GM18505 (cell line): ENCODE data around the gene CFAP251.

ENCODE experiments used
- ATAC-seq: cut with Tn5 transposase; IDR thresholded peaks from one replicate; pipeline ENCODE4 v1.9.1; 2021; ENCODE audit not compliant: unreplicated experiment
- POLR2A ChIP-seq: IDR thresholded peaks from 4 replicates; pipeline ENCODE4 v1.6.1; 2011; ENCODE audit warnings: borderline replicate concordance; ENCODE audit not compliant: insufficient read depth, insufficient read length; ENCODE audit errors: extremely low read depth

CFAP251 gene

DNA sequence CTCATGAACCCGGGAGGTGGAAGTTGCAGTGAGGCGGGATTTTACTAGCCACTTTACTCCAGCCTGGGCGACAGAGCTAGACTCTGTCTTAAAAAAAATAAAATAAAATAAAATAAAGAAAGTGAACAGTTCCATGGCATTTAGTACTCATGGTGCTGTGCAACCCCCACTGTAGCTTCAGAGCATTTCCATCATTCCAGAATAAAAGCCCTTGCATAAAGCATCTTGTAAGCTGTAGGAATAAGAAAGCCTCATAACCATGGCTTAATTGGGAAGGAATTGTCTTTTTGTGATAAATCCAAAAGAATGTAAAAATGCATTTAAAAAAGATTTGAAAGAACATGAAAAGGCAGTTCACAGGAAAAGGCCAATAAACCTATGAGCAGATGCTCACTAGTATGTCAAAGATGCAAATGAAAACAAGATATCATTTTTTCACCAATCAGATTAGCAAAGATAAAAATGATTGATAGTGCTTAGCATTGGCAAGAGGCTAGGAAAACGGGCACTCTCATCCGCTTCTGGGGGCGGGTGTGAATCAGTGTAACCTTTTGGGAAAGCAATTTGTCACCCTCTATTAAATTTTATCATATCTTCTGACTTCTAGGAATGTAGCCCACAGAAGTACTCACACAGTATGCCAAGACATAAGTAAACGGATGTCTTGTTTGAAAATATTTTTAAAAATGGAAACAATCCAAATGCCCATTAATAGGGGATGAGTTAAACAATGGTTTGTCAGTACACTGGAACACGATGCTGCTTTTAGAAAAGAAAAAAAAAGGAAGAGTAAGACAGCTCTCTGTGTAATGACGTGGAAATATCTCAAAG, 46.6 kb downstream of the CFAP251 start:
- no peak for ATAC-seq
- TF ChIP-seq POLR2A: no peak

DNA sequence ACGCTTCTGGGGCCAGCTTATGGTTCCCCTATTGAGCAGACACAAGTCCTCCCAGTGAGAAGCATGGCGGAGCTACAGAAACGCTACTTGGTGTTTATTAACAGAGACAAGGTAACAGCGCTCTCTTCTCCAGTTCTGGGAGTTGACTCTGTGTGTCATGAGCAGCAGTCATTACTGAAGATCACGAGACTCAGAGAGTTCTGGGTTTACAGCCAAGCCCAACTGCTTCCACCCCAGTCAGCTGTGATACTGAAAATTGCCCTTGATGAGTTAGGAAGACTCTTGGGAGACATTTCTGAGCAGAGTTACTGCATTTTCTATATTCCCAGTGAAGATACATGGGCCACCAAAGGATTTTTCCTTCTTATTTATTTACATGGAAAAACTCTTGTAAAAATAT, 48.6 kb downstream of the CFAP251 start:
- TF ChIP-seq POLR2A: no peak
- no peak for ATAC-seq

DNA sequence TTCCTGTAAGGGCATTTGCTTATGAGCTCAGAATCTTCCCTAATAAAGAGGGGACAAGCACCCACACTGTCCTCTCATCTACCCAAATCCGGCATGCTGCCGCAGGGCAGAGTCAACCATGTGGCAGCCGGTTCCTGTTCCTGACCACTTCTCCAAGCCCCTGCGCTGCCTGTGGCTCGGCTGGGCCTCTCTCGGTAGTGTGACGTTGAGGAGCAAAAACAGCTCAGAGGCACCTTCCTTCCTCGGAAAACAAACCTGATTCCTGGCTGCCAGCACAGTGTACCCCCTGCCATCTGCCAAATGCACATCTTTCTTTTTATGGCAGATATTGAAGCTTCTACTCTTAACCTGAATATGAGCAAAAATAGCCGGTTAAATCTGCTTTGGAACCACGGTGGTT, 50.5 kb downstream of the CFAP251 start:
- no peak for TF ChIP-seq POLR2A
- ATAC-seq: no peak

DNA sequence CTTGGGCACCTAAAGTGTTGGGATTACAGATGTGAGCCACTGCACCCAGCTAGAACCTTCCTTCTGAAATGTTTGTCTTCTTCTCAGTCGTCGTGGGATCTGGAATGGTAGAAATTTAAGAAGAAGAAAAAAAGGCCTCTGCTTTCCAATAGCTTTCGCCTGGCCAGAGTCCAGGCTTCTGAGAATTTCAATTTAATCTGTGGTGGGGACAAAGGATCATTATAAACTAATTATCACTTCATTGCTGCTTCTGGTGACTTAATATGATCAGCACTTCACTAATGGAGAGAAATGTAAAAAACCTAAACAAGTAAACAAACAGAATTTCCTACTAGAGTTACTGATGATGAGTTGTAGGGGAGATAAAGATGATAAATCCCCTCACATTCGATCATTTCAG, 51.3 kb downstream of the CFAP251 start:
- no peak for TF ChIP-seq POLR2A
- ATAC-seq: no peak

DNA sequence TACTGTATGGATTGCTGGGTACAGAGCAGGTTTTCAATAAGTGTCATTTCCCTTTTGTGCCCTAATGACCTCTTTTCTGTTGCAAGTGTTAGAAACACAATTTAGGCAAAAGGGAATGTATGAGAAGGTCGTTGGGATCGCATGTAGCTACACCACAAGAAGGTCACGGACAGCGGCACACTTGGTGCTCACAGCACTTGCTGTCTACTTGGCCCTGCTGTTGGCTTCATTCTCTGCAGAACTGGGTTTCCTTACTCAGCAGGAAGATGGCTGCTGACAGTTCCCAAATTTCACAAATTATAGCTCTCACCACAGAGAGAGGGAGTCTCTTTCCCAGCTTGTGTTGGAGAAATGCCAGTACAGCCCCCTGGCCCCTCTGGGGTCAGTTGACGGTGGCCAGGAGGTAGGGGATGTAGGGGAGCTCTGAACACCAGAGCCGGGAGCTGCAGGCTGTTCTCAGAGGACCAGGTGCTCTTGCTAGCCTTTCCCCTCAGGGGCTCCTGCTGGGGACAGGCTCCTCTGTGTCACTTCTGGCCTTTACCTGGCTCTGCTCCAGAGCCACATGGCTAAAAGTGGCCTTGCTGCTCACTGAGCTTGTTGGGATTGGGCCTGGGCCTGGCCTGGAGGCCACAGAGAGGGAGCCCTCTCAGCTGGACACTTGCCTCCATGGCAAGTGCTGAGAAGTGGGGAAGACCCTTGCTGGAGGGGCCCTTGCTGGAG, 52.3 kb downstream of the CFAP251 start:
- no peak for TF ChIP-seq POLR2A
- ATAC-seq: no peak

DNA sequence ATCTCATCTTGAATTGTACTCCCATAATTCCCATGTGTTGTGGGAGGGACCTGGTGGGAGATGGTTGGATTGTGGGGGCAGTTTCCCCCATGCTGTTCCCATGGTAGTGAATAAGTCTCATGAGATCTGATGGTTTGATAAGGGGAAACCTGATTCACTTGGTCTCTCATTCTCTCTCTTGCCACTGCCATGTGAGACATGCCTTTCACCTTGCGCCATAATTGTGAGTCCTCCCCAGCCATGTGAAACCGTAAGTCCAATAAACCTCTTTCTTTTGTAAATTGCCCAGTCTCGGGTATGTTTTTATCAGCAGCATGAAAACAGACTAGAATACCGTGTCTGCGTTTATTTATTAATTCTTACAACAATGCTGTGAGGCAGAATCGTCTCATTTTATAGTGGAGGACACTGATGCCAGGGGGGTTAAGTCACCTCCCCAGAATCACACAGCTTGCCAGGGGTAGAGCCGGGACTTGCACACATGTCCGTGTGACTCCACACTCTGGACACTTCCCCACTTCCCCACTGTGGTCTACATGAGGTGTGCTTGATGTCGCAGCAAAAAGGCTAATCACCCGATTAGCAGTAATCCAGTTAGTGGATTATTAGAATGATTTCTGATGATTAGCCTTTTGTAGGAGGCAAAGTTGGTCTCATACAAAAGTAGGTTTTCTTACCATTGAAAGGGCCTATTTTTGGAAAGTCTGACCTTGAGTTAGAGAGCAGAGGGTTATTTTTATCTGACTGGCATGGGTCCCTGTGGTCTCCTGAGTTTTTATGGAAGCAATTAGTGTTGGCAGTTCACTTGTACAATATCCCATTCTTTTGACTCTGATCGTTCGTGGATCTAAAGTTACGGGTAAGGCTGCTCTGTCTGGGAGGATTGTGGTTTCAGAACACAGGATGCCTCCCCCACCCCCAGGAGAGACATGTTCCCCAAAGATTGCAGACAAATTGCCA, 55.9 kb downstream of the CFAP251 start:
- no peak for TF ChIP-seq POLR2A
- ATAC-seq: no peak

DNA sequence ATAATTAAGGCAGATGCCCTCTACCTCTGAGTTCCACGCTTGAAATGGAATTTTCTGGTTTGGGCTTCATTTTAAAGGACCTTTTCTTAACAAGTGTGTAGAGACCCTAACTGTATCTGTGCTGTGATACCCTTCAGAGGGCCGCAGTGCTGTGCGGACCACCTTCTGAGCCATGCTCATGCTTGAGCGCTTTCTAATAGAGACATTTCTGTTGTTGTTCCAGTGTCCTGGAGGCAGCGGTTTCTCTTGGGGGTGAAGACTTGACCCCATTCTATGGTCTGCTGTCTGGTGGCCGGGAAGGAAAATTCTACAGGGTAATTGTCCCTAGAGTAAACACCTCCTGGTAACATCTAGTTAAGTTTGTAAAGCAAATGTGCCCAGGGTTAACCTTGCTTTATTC, 56.6 kb downstream of the CFAP251 start:
- no peak for ATAC-seq
- TF ChIP-seq POLR2A: no peak

DNA sequence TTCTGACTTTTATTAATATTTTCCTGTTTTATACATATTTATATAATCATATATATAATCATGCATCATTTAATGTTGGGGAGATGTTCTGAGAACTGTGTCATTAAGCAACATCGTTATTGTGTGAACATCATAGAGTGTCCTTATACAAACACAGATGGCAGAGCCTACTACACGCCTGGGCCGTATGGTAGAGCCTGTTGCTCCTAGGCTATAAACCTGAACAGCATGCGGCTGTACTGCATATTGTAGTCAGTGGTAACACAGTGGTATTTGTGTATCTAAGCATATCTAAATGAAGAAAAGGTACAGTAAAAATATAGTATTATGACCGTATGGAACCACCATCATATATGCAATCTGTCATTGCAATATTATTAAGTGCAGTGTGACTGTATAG, 58.6 kb downstream of the CFAP251 start:
- no peak for ATAC-seq
- TF ChIP-seq POLR2A: no peak

DNA sequence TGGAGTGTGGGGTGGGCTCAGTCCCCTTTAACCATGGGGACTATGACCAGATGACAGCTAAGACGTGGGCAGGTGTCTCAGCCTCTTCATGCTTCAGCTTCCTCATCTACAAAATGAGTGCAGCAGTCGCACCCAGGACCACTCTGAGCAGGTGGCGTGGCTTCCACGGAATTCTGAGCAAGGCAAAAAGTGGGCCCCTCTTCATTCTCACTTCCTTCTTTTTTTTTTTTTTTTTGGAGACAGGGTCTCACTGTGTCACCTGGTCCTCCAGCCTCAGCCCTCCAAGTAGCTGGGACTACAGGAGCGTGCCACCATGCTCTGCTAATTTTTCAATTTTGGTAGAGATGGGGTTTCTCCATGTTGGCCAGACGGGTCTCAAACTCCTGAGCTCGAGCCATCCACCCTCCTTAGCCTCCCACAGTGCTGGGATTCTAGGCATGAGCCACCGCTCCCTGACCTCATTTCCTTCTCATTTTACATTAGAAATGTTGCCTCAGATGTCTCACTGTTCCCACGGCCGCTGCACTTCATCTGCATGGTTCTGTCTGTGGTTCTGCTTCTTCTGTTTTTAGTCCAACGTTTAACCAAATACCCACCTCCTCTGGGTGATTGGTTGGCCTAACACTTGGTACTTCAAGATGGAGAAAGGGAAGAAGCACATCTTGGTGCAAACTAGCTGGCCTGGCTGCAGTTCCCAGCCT, 61.9 kb downstream of the CFAP251 start:
- peak; percentile 13 for TF ChIP-seq POLR2A
- no peak for ATAC-seq

DNA sequence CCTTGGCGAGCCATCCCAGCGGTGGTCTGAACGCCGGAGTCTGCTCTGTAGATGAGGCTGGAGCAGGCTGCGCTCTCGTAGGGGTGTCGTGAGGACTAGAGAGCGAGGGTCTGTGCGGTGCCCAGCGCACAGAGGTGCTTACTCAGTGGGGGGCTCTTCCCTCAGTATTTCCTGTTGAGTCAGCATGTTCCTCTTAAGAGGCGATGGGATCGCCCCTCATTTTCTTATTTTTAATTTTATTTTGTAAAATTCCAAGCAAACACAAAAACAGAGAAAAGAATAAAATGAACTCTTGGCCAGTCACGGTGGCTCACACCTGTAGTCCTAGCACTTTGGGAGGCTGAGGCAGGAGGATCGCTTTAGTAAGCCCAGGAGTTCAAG, 62.5 kb downstream of the CFAP251 start:
- no peak for ATAC-seq
- no peak for TF ChIP-seq POLR2A

DNA sequence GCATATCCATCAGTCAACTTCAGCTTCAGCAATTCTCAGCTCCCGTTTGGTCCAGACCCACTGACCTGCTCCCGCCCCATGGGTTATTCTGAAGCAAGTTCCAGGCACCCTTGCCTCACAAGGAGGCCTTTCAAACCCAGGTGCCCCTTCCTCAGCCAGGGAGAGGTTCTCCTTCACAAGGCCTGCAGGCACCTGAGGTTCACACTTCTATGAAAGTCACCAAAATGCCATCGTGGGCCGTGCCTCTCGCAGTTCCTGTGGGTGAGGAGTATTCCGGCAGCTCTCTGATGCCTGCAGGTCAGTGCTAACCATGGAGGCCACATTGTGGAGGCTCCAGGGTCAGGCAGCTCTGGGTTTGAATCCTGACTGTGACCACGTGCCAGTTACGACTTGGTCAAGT, 63.1 kb downstream of the CFAP251 start:
- no peak for ATAC-seq
- TF ChIP-seq POLR2A: no peak

DNA sequence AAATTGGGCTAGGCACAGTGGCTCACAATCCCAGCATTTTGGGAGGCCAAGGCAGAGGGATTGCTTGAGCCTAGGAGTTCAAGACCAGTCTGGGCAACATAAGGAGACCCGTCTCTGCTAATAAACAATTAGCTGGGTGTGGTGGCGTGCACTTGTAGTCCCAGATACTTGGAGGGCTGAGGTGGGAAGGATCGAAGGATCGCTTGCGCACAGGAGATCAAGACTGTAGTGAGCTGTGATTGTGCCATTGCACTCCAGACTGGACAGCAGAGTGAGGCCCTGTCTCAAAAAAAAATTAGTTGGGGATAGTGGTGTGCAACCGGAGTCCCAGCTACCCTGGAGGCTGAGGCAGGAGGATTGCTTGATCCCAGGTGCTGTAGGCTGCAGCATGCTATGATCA, 64.6 kb downstream of the CFAP251 start:
- TF ChIP-seq POLR2A: no peak
- ATAC-seq: no peak

DNA sequence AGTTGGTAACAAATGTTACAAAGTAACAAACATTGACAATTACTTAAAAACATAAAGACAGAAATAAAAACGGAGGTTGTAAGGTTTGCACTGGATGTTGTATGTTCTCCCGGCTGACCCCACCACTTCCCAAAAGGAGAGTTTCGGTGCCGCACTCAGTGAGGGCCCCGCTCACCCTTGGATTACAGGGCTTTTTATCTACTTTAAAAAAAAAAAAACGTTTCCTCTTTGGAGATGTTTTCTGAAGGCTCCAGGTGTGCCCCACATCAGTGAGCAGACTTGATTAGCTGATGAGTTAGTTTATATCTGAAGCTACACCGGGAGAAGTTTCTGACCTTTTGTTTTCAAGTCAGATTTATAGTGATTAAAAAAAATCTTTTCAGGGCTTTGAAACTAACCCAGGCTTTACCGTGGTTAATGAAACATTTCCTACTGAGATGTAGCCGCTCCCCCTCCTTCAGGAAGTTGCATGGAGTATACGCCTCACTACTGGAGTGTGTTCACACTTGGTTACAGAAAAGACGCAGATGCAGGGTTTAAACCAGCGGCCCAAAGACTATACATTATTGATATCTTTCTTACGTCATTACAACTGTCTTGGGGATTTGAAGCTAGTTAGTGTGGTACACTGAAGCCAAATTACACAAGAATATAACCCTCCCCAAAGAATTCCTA, 65.3 kb downstream of the CFAP251 start:
- TF ChIP-seq POLR2A: no peak
- ATAC-seq: no peak
